ENCODE data around the gene CALHM2. TPM values are rescaled to one million over a fixed set of nuclear protein-coding genes. Genes with fewer than 3 reads are reported as not detected.
"Not testable (repeated sequence)": the region's sequence is repeated elsewhere in the genome, so short reads cannot be mapped to it uniquely, and the experiment has no call there.

Gene CALHM2
- total RNA-seq, 1 donor: 10.3 TPM

DNA sequence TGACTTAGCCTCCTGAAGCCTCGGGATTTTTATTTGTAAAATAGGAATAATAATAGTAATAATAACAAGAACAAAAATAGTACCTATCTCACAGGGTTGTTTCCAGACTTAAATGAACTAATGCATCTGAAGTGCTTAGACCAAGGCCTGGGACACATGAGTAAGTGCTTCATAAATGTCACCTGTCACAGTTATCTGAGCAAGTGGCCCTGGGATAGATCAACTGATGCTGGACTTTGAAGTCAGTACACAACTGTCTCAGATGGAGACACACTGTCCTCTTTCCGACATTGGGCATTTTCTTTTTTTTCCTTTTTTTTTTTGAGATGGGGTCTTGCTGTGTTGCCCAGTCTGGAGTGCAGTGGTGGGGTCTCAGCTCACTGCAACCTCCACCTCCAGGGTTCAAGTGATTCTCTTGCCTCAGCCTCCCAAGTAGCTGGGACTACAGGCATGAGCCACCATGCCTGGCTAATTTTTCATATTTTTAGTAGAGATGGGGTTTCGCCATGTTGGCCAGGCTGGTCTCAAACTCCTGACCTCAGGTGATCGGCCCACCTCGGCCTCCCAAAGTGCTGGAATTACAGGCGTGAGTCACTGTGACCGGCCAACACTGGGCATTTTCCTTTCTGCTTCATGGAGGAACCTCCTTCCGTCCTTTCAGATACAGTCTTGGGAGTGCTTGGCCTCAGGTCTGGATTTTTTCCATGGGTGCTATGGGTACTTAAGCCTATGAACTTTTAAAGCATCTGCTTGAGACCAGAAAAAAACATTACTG lies 34.7 kb upstream of the CALHM2 start:
- not testable (repeated sequence) for H3K4me3 ChIP-seq (ENCODE audit: low read length); H3K4me1 ChIP-seq (ENCODE audit: insufficient read depth, low read length); H3K27me3 ChIP-seq (ENCODE audit: insufficient read depth, low read length); H3K9me3 ChIP-seq (ENCODE audit: low read depth, low read length)

DNA sequence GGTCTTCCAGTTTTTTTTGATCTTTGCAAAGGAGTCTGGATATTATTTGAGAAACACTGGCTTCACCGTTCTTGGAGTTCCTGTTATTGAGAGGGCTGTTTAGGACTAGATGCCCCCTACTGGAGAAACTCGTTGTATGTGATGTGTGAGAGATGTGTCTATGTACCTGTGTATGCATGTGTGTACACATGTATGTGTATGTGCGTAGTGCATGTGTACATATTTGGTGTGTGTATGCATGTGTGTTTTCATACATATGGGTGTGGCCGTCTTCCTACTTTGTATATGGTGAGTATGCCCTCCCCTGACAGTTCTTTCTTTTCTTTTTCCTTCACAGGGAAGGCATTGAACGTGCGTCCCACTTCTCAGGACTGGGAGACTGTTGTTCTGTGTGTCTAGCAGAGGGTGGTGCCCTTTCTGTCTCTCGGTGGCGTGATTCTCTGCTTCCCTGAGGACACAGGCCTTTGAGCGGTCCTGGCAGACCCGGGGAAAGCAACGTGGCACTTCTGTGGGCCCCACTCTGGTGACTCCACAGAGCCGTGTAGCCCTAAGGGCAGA lies 29.9 kb upstream of the CALHM2 start:
- H3K4me3 ChIP-seq (ENCODE audit: low read length): no peak overlapping the region
- no peaks in the 10 kb centered on the region for H3K9me3 ChIP-seq (ENCODE audit: low read depth, low read length)
- H3K4me1 ChIP-seq (ENCODE audit: insufficient read depth, low read length): peaks cover 6% of the 10 kb centered on the region
- no peaks in the 10 kb centered on the region for H3K27me3 ChIP-seq (ENCODE audit: insufficient read depth, low read length)

DNA sequence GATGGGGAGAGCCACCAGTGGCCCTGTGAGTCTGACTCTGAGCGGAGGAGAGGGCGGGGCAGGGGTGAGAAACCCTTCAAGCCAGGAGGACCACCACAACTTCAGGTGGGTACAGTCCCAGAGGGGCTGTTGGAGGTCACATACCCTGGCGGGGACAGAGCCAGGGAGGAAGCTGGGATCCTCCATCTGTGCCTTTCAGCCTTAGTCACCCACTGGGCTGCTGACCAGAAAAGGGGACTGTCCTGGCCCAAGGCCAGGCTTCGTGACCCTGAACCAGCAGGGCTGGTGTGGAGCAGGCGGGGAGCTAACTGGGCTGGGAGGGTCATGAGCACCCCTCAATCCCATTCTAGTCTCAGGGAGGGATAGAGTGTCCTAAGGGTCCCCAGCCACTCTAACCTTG lies 28.4 kb upstream of the CALHM2 start:
- Histone ChIP-seq H3K4me3 (ENCODE audit: low read length) (no peak overlapping the region), H3K27me3 (ENCODE audit: insufficient read depth, low read length) (no peaks in the 10 kb centered on the region), H3K9me3 (ENCODE audit: low read depth, low read length) (no peaks in the 10 kb centered on the region), H3K4me1 (ENCODE audit: insufficient read depth, low read length) (peaks cover 6% of the 10 kb centered on the region)

DNA sequence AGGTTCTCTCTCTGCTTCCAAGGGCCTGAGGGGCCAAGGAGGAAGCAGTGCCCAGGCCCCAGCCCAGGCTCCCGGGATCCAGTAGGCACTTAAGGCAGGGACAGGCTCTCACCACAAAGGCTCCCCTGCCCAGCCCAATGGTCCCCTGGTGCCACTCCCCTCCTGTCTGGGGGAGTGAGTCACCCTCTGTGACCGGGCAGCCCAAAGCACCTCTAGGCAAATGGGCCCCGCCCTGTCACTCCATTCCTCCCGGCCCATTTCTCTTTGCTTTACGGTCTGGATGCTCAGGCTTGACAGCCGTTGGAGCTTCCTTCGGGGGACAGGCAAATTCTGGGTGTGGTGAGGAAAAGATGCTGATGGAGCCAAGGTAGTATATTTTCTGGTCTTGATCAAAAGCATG lies 27.0 kb upstream of the CALHM2 start, which contains the start of gene CALHM3:
CALHM3 (minus strand) TSS at position 106 of the 400 bp plus-strand sequence. CDS start 208 bp downstream, outside the sequence.
- H3K4me3 ChIP-seq (ENCODE audit: low read length): no peak within 1 kb of the TSS
- peaks cover 6% of the 10 kb centered on the region for H3K4me1 ChIP-seq (ENCODE audit: insufficient read depth, low read length)
- no peaks in the 10 kb centered on the region for H3K9me3 ChIP-seq (ENCODE audit: low read depth, low read length)
- H3K27me3 ChIP-seq (ENCODE audit: insufficient read depth, low read length): no peaks in the 10 kb centered on the region

DNA sequence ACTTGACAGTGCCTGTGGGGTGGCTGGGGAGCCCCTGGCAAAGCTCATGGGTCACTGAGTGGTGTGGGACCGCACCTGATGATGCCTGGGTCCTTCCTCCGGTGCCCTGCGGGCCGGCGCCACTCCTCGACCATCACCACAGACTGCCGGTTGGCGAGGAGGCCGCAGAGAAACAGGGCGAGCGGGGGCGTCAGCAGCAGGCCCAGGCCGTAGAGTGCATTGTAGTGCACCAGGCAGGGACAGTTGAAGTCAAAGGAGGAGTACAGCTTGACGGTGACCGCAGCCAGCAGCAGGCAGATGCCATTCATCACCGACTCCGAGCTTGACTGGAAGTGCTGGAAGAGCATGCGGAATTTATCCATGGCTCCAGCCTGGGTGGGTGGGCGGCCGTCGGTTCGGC lies 26.5 kb upstream of the CALHM2 start:
- no peaks in the 10 kb centered on the region for H3K9me3 ChIP-seq (ENCODE audit: low read depth, low read length)
- no peak overlapping the region for H3K4me3 ChIP-seq (ENCODE audit: low read length)
- no peaks in the 10 kb centered on the region for H3K27me3 ChIP-seq (ENCODE audit: insufficient read depth, low read length)
- H3K4me1 ChIP-seq (ENCODE audit: insufficient read depth, low read length): peaks cover 6% of the 10 kb centered on the region

DNA sequence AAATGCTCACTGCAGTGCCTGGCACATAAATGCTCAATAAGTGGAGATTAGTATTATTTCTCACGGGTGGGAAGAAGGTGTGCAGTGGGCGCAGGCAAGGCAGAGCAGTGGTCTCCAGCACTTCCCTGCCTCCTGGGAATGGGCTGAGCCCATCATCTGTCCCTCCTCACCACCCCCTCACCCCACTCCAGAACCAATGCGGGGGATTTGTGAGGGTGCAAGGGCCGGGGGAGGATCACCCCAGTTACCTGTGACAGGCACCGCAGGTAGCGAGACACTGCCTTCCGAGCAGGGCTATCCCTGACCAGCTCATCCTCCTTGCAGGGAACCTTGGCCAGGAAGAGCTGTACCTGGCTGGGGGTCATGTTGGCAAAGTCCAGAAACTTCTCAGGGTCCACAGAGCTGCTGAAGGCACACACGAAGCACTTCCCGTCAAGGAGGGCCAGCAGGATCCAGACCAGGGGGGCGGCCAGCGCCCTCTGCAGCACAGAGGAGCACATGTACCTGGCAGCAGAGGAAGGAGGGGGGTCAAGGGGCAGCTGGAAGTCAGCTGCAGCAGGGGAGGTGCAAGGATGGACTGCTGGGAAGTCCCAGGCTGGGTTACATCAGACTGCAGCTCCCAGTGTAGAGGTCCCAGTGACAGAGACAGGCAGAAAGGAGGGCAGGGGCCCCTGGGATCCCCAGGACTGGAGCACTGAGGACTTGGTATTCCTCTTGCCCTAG lies 24.0 kb upstream of the CALHM2 start:
- no peak overlapping the region for H3K4me3 ChIP-seq (ENCODE audit: low read length)
- H3K27me3 ChIP-seq (ENCODE audit: insufficient read depth, low read length): no peaks in the 10 kb centered on the region
- H3K9me3 ChIP-seq (ENCODE audit: low read depth, low read length): no peaks in the 10 kb centered on the region
- peaks cover 27% of the 10 kb centered on the region for H3K4me1 ChIP-seq (ENCODE audit: insufficient read depth, low read length)

DNA sequence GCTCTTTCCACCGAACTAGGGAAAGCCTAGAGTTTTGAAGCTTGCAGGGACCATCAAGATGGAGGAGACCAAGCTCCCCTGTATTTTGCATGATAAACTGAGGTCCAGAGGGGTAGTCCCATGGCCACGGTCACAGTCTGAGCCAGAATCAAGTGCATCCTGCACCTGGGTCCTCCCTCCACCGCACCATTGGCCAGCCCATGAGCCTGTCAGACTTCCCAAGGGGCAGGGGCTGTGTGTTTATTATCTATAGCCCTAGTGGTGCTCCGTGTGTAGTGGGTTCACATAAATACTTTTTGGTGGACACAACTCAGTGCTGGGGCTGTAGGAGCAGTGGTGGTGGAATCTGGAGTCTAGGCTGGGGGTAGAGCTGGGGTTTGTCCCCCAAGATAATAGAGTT lies 23.3 kb upstream of the CALHM2 start:
- Histone ChIP-seq H3K27me3 (ENCODE audit: insufficient read depth, low read length) (no peaks in the 10 kb centered on the region), H3K4me3 (ENCODE audit: low read length) (no peak overlapping the region), H3K9me3 (ENCODE audit: low read depth, low read length) (no peaks in the 10 kb centered on the region), H3K4me1 (ENCODE audit: insufficient read depth, low read length) (peaks cover 34% of the 10 kb centered on the region)

DNA sequence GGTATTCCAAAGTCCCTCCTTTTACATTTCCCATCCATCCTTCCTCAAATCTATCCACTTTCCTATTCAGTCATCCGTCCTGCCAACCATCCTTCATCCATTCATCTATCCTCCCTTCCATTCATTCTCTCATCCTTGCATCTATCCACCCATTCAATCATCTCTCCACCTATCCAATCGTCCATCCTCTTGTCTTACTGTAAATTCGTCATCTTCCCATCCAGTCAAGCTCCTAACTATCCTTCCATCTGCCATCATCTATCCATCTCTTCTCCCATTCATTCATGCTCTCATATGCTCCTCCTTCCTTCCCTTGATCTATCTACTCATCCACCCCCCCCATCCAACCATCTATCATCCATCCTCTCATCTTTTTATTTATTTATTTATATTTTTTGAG lies 21.9 kb upstream of the CALHM2 start:
- peaks cover 43% of the 10 kb centered on the region for H3K4me1 ChIP-seq (ENCODE audit: insufficient read depth, low read length)
- H3K9me3 ChIP-seq (ENCODE audit: low read depth, low read length): no peaks in the 10 kb centered on the region
- H3K27me3 ChIP-seq (ENCODE audit: insufficient read depth, low read length): no peaks in the 10 kb centered on the region
- H3K4me3 ChIP-seq (ENCODE audit: low read length): no peak overlapping the region

DNA sequence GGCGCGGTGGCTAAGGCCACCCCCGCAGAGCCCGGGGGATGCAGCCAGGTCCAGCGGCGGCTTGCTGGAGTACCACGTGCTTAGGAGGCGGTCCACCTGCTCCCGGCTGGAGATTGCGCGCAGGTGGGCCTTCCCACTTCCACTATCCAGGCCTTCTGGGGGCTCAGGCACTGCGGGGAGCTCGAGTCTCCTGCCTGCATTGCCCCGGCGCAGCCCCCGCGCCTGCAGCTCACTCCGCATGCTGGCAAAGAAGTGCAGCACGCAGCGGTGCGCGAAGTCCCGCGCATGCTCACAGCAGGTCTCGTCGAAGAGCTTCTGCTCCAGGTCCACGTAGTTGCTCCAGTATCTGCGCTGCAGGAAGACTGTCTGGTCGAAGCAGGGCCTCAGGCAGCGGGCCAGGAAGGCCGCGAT lies 21.1 kb upstream of the CALHM2 start:
- Histone ChIP-seq H3K9me3 (ENCODE audit: low read depth, low read length) (no peaks in the 10 kb centered on the region), H3K4me3 (ENCODE audit: low read length) (no peak overlapping the region), H3K4me1 (ENCODE audit: insufficient read depth, low read length) (peaks cover 50% of the 10 kb centered on the region), H3K27me3 (ENCODE audit: insufficient read depth, low read length) (no peaks in the 10 kb centered on the region)

DNA sequence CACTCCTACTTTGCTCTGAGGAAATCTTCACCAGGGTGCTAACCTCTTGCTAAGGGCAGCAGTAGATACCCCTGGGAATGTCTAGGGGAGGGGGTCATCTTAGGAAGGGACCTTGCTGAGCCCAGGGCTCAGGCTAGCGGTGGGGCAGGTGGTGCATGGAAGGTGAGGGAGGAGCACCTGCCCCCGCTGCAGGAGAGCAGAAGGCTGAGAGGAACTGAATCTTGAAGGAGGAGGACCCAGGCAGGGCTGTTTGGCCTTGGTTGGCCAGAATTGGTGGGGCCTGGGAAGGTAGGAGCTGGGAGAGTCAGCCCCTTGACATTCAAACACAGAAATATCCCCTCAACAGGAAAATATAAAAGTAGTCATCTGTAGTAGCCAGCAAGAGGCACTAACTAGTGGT lies 19.8 kb upstream of the CALHM2 start:
- Histone ChIP-seq H3K4me3 (ENCODE audit: low read length) (no peak overlapping the region), H3K4me1 (ENCODE audit: insufficient read depth, low read length) (peaks cover 50% of the 10 kb centered on the region), H3K9me3 (ENCODE audit: low read depth, low read length) (no peaks in the 10 kb centered on the region)

DNA sequence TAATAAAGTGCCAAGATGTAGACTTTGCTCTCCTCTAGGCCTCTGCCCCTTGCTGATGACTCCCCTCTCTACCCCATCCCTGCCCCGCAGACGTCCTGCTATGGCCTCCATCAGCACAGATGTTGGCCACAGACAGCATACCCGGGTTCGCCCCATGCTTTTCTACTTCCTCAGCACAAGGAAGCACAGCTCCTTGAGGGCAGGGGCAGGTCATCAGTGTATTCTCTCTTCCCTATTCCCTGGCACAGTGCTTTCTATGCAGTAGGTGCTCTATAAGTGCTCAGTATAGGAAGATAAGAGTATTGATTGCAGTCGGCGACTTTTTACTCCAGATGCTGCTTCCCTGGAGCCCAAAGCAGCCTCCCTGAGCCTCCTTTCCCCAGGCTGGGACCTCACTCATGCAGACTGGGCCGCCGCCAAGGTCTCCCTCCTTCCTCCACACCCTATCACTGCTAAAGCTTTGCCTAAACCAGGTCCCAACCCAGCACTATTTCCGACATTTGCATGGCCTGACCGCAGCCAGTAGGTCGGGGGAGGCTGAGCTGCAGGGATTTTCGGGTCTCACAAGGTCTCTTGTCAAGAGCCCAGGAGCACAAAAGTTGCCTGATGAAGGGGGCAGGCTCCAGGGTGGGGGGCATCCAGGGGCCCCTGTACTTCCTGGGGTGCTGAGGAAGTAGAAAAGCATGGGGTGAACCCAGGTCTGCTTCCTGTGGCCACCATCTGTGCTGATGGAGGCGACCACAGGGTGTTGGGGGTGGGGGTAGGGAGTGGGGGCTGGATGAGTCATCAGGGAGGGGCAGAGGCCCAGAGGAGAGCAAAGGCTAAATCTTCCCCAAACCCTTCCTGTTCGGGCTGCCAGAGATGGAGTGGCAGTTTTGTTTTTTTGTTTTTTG lies 18.8 kb upstream of the CALHM2 start:
- Histone ChIP-seq H3K9me3 (ENCODE audit: low read depth, low read length) (no peaks in the 10 kb centered on the region), H3K4me1 (ENCODE audit: insufficient read depth, low read length) (peaks cover 59% of the 10 kb centered on the region), H3K4me3 (ENCODE audit: low read length) (no peak overlapping the region), H3K27me3 (ENCODE audit: insufficient read depth, low read length) (no peaks in the 10 kb centered on the region)

More for the DNA sequence above, 19.8 kb upstream of the CALHM2 start:
- no peaks in the 10 kb centered on the region for H3K27me3 ChIP-seq (ENCODE audit: insufficient read depth, low read length)

DNA sequence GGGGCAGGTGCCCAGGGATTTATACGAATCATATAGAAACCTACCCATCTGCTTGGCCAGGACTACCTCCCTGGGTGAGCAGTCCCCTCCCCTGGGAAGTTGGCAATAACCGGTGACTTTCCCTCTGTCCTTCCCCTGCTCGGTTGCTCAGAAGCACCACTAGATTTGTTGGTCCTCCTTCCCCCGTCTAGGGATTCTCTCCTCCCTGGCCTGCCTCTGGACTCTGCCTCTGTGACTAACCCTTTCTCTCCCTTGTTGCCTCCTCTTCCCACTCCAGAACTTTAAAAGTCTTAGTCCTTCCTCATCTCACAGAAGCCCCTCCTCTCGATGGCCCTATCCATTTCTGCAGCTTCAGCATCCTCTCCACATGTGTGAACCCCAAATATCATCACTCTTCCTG lies 17.0 kb upstream of the CALHM2 start:
- Histone ChIP-seq H3K9me3 (ENCODE audit: low read depth, low read length) (no peaks in the 10 kb centered on the region), H3K4me1 (ENCODE audit: insufficient read depth, low read length) (peaks cover 73% of the 10 kb centered on the region), H3K4me3 (ENCODE audit: low read length) (no peak overlapping the region), H3K27me3 (ENCODE audit: insufficient read depth, low read length) (no peaks in the 10 kb centered on the region)

DNA sequence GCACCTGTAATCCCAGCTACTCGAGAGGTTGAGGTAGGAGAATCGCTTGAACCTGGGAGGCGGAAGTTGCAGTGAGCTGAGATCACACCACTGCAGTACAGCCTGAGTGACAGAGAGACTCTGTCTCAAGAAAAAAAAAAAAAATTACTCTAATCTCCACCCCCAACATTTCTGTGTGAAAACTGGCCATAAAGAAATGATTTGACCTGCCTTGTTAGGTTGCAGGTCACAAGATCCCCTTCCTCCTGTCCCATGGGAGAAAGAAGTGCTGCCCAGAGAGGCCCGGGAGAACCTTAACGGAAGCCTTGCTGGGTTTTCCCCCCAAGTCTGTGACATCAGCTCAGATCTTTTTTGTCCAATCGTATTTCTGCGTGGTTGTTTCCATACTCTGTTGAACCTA lies 15.2 kb upstream of the CALHM2 start:
- no peak overlapping the region for H3K4me3 ChIP-seq (ENCODE audit: low read length)
- peaks cover 65% of the 10 kb centered on the region for H3K4me1 ChIP-seq (ENCODE audit: insufficient read depth, low read length)

DNA sequence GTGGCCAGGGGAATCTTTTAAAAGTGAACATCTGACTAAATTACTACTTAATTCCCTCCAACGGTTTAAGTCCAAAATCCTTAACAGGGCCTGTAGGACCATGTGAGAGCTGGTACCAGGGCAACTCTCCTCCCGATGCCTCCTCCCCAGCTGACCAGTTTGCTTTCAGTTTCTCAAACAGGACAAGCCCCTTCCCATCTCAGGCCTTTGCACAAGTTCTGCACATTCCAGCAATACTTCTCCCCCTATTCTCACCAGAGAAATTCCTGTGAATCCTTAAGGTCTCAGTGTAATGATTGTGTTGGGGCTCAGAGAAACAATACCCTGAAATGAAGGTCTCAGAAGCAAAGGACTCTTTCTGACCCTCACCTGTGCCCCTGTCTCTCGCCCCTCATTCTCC lies 14.6 kb upstream of the CALHM2 start:
- H3K27me3 ChIP-seq (ENCODE audit: insufficient read depth, low read length): no peaks in the 10 kb centered on the region
- H3K4me3 ChIP-seq (ENCODE audit: low read length): no peak overlapping the region
- peaks cover 58% of the 10 kb centered on the region for H3K4me1 ChIP-seq (ENCODE audit: insufficient read depth, low read length)
- no peaks in the 10 kb centered on the region for H3K9me3 ChIP-seq (ENCODE audit: low read depth, low read length)

More for the DNA sequence above, 15.2 kb upstream of the CALHM2 start:
- no peaks in the 10 kb centered on the region for H3K27me3 ChIP-seq (ENCODE audit: insufficient read depth, low read length)
- H3K9me3 ChIP-seq (ENCODE audit: low read depth, low read length): no peaks in the 10 kb centered on the region
